B cell (primary cell): ENCODE results near the gene CES4A. TPM values are rescaled to one million over a fixed set of nuclear protein-coding genes. Genes with fewer than 3 reads are reported as not detected.

Source experiments
- ATAC-seq: fragments of 200-7000 bp; cut with Tn5 transposase; one replicate; pipeline ENCODE4 v1.10.0; 2021; ENCODE audit warnings: low read depth, mild to moderate bottlenecking, moderate number of reproducible peaks, moderate library complexity
- CTCF ChIA-PET: fragments of 350-600 bp; sonication (Branson Sonifier 250); formaldehyde crosslinking; loops from one replicate; lab custom pipeline; 2021; ENCODE audit warnings: antibody characterized with exemption, inconsistent platforms; lab: Charles Lee
- POLR2A ChIA-PET: fragments of 350-600 bp; sonication (Branson Sonifier 250); formaldehyde crosslinking; loops from one replicate; lab custom pipeline; 2021; ENCODE audit warnings: antibody characterized with exemption; lab: Charles Lee
- DNase-seq: peaks from one replicate; pipeline ENCODE4 v3.0.0; 2013
- H2AFZ ChIP-seq: 2 replicates; pipeline ENCODE4 v1.6.1; 2012; ENCODE audit warnings: mild to moderate bottlenecking, low read depth, low read length; ENCODE audit not compliant: insufficient read depth, poor library complexity, severe bottlenecking
- H3K27ac ChIP-seq, 2 donors: 1 replicate in 1 of 2; 2 replicates in 1 of 2; pipeline ENCODE4 v1.5.1; 2012 to 2013; ENCODE audit warnings: low read length in 2 of 2, mild to moderate bottlenecking in 2 of 2, moderate library complexity in 1 of 2
- H3K27me3 ChIP-seq, 4 experiments: fragments of 200-600 bp in 1 of 4; sonication (generic) in 1 of 4; replicated peaks in 1 of 4; 1 replicate in 2 of 4; 2 replicates in 2 of 4; pipeline versions ENCODE4 v1.6.1 to v1.7.0; 2013 to 2016; ENCODE audit warnings: low read length in 3 of 4, mild to moderate bottlenecking in 2 of 4, mixed read lengths in 1 of 4, moderate library complexity in 1 of 4; ENCODE audit not compliant: insufficient read depth in 4 of 4, control insufficient read depth in 3 of 4; ENCODE audit errors: control extremely low read depth in 1 of 4
- H3K36me3 ChIP-seq, 2 experiments: replicated peaks in 1 of 2; 1 replicate in 1 of 2; 2 replicates in 1 of 2; pipeline versions ENCODE4 v1.6.1 to v1.7.1; 2013; ENCODE audit warnings: low read length in 1 of 2; ENCODE audit not compliant: insufficient read depth in 2 of 2, control insufficient read depth in 1 of 2; ENCODE audit errors: control extremely low read depth in 1 of 2, extremely low read depth in 1 of 2
- H3K4me1 ChIP-seq, 2 donors: fragments of 200-600 bp in 1 of 2; sonication (generic) in 1 of 2; 1 replicate in 1 of 2; 2 replicates in 1 of 2; pipeline versions ENCODE4 v1.5.1 to v1.6.1; 2013 to 2017; ENCODE audit warnings: low read length in 2 of 2; ENCODE audit not compliant: control insufficient read depth in 2 of 2, insufficient read depth in 2 of 2
- H3K4me2 ChIP-seq: replicated peaks from 2 replicates; pipeline ENCODE3; 2012; ENCODE audit warnings: mild to moderate bottlenecking, low read depth, low read length; ENCODE audit not compliant: poor library complexity, severe bottlenecking
- H3K4me3 ChIP-seq, 5 experiments: fragments of 200-600 bp in 1 of 5; sonication (generic) in 1 of 5; 1 replicate in 3 of 5; 2 replicates in 2 of 5; pipeline versions ENCODE4 v1.5.1 to v1.7.0; 2011 to 2016; ENCODE audit warnings: low read length in 4 of 5, mild to moderate bottlenecking in 4 of 5, low read depth in 2 of 5, control low read depth in 1 of 5, moderate library complexity in 1 of 5; ENCODE audit not compliant: insufficient read depth in 1 of 5; ENCODE audit errors: control extremely low read depth in 1 of 5, extremely low read depth in 1 of 5
- H3K79me2 ChIP-seq: fragments of 200-600 bp; sonication (generic); one replicate; pipeline ENCODE4 v1.6.0; 2016; ENCODE audit warnings: low read length; ENCODE audit not compliant: control insufficient read depth, insufficient read depth
- H3K9ac ChIP-seq: fragments of 200-600 bp; sonication (generic); 2 replicates; pipeline ENCODE4 v1.6.1; 2017; ENCODE audit warnings: mild to moderate bottlenecking, low read length, moderate library complexity
- H3K9me3 ChIP-seq, 3 donors: one replicate each; pipeline versions ENCODE4 v1.6.1 to v1.7.1; 2013; ENCODE audit warnings: low read length in 2 of 3; ENCODE audit not compliant: control insufficient read depth in 2 of 3, insufficient read depth in 1 of 3; ENCODE audit errors: control extremely low read depth in 1 of 3
- H4K20me1 ChIP-seq: 2 replicates; pipeline ENCODE4 v1.6.0; 2012; ENCODE audit warnings: mild to moderate bottlenecking, low read length; ENCODE audit not compliant: insufficient read depth, control insufficient read depth, poor library complexity, severe bottlenecking
- H3K27ac Mint-ChIP-seq: one replicate; pipeline ENCODE4 v1.8.0; 2021; ENCODE audit warnings: mixed read lengths
- H3K27me3 Mint-ChIP-seq: one replicate; pipeline ENCODE4 v1.8.0; 2021; ENCODE audit warnings: mixed read lengths
- H3K4me1 Mint-ChIP-seq: one replicate; pipeline ENCODE4 v1.8.0; 2021; ENCODE audit warnings: mixed read lengths
- H3K4me3 Mint-ChIP-seq: one replicate; pipeline ENCODE4 v1.8.0; 2021; ENCODE audit warnings: mixed read lengths
- H3K9me3 Mint-ChIP-seq: one replicate; pipeline ENCODE4 v1.8.0; 2022; ENCODE audit warnings: mixed read lengths; ENCODE audit not compliant: insufficient read depth
- CTCF ChIP-seq: fragments of 200-600 bp; IDR thresholded peaks from one replicate; pipeline ENCODE4 v1.8.0; 2022; ENCODE audit warnings: antibody characterized with exemption, mild to moderate bottlenecking
- EZH2 ChIP-seq: IDR thresholded peaks from 2 replicates; pipeline ENCODE4 v1.6.1; 2012; ENCODE audit warnings: borderline replicate concordance, low read depth, mild to moderate bottlenecking, moderate library complexity, low read length; ENCODE audit not compliant: insufficient read depth, poor library complexity, severe bottlenecking
- WGBS: methylation state at CpG from one replicate; pipeline ENCODE4 v1.1.5; 2013; ENCODE audit warnings: missing lambda C conversion rate; ENCODE audit not compliant: insufficient coverage; 5-methylcytosine and 5-hydroxymethylcytosine counted together
- intact Hi-C: fragments of 100-400 bp; cut with micrococcal nuclease; formaldehyde crosslinking; loops from one replicate; pipeline ENCODE4 v1.10.0; 2022
- polyA plus RNA-seq: library from polyadenylated mRNA; depleted of rRNA; stranded (reverse); fragments of >200 nt; gene quantifications from 2 replicates; pipeline ENCODE4 v1.2.3, GENCODE V29; 2012
- total RNA-seq, 2 donors: library from RNA; stranded (reverse); fragments of 120-200 nt in 1 of 2; gene quantifications; 1 replicate in 1 of 2; 2 replicates in 1 of 2; pipeline versions ENCODE4 v1.2.3 to v1.2.4, GENCODE V29; 2013 to 2022

CES4A gene
- total and polyA plus RNA-seq, 2 donors (not counting 1 experiment from before 2014, with no cell fraction given), result 8.4 to 17.3 TPM

DNA sequence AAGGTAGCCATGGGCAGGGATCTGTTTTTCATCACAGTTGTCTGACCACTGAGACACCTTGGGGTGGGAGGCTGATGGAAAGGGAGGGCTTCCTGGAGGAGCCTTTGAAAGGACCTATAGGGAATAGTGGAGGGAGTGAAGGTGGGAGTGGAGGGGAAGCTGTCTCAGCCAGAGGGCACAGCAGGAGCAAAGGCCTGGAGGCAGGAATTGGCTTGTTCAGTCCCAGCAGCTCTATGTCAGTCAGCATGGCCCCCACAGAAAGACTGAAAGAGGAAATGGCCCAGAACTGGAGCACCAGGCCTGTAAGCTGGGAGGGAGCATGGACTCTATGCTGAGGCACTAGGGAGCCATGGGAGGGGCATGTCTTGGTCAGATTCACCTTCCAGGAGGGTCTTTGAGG, 27.8 kb downstream of the CES4A start:
- TF ChIP-seq EZH2 (no peak), CTCF (no peak)
- Histone ChIP-seq H3K27me3 (peaks cover 0 to 16% (median 7%) of the 10 kb centered on the region in 4 experiments), H3K4me2 (no peak overlapping the region), H3K4me1 (peaks cover 12 to 13% of the 10 kb centered on the region in 2 donors), H3K9ac (no peak overlapping the region), H3K9me3 (no peaks in the 10 kb centered on the region), H3K27ac (no peak overlapping the region), H2AFZ (no peak overlapping the region), H4K20me1 (no peaks in the 10 kb centered on the region), H3K36me3 (no peaks in the 10 kb centered on the region), H3K4me3 (no peak overlapping the region), H3K79me2 (no peaks in the 10 kb centered on the region)
- DNase-seq (no peak), ATAC-seq (no peak)
- no peaks in the 10 kb centered on the region for H3K9me3 Mint-ChIP-seq
- CTCF ChIA-PET, result interaction anchor here (0.9 to 1.6 kb wide), 3 partner anchors 39 to 152 kb away, joined by 3 to 6 read pairs (median 4); no protein-coding TSS in a partner anchor
- peaks cover 6% of the 10 kb centered on the region for H3K27me3 Mint-ChIP-seq
- no peak overlapping the region for H3K4me3 Mint-ChIP-seq
- intact Hi-C loops, result loop anchor here (2.0 kb wide), 1 partner anchor 85 kb away; no protein-coding TSS in a partner anchor
- POLR2A ChIA-PET, result no interaction called here
- peaks cover 2% of the 10 kb centered on the region for H3K4me1 Mint-ChIP-seq
- no peak overlapping the region for H3K27ac Mint-ChIP-seq

- intact Hi-C loops, result loop anchor here (2.0 kb wide), 1 partner anchor 84 kb away; no protein-coding TSS in a partner anchor
- ChIA-PET POLR2A (no interaction called here), CTCF (interaction anchor here (1.3 to 2.9 kb wide), 7 partner anchors 27 to 168 kb away, joined by 3 to 27 read pairs (median 9); no protein-coding TSS in a partner anchor)
- peaks cover 6% of the 10 kb centered on the region for H3K27me3 Mint-ChIP-seq
- Histone ChIP-seq H3K9me3 (no peaks in the 10 kb centered on the region), H3K36me3 (no peaks in the 10 kb centered on the region), H3K79me2 (no peaks in the 10 kb centered on the region), H4K20me1 (no peaks in the 10 kb centered on the region), H3K27me3 (peaks cover 0 to 16% (median 7%) of the 10 kb centered on the region in 4 experiments), H3K4me1 (peaks cover 12 to 13% of the 10 kb centered on the region in 2 donors), H3K4me3 (no peak overlapping the region), H3K4me2 (no peak overlapping the region), H2AFZ (no peak overlapping the region), H3K27ac (no peak overlapping the region), H3K9ac (no peak overlapping the region)
- ATAC-seq (no peak), DNase-seq (no peak)
- peaks cover 2% of the 10 kb centered on the region for H3K4me1 Mint-ChIP-seq
- H3K27ac Mint-ChIP-seq, result no peak overlapping the region
- no peaks in the 10 kb centered on the region for H3K9me3 Mint-ChIP-seq
- TF ChIP-seq EZH2, result no peak
- no peak for TF ChIP-seq CTCF
- WGBS, result 95% methylated on average over 4 of the region's 5 CpGs
- no peak overlapping the region for H3K4me3 Mint-ChIP-seq
These were observed 28.5 kb downstream of the CES4A start for GRCh38 chr16:67016681-67017420.
